Aorta (tissue), 5 donors: ENCODE measurements around the gene ACBD4. TPM values are rescaled to one million over a fixed set of nuclear protein-coding genes. Genes with fewer than 3 reads are reported as not detected.

ENCODE experiments used
- ATAC-seq: fragments of 200-7000 bp; cut with Tn5 transposase; one replicate; pipeline ENCODE4 v1.9.1; 2022; ENCODE audit warnings: moderate library complexity; ENCODE audit not compliant: low FRiP score
- DNase-seq, 2 donors: peaks; one replicate each; pipeline ENCODE4 v3.0.0-alpha.2; 2020
- H3K27ac ChIP-seq, 2 donors: one replicate each; pipeline ENCODE4 v1.5.1; 2013; ENCODE audit warnings: low read length in 2 of 2, mild to moderate bottlenecking in 2 of 2, moderate library complexity in 2 of 2, control low read depth in 1 of 2, inconsistent platforms in 1 of 2, low read depth in 1 of 2
- H3K27me3 ChIP-seq, 2 donors: one replicate each; pipeline ENCODE4 v1.6.1; 2013; ENCODE audit warnings: control low read depth in 1 of 2, low read length in 1 of 2, mild to moderate bottlenecking in 1 of 2, moderate library complexity in 1 of 2; ENCODE audit not compliant: insufficient read depth in 2 of 2, control insufficient read depth in 1 of 2
- H3K36me3 ChIP-seq, 2 donors: one replicate each; pipeline ENCODE4 v1.6.1; 2013; ENCODE audit warnings: control low read depth in 1 of 2, low read length in 1 of 2, mild to moderate bottlenecking in 1 of 2; ENCODE audit not compliant: insufficient read depth in 2 of 2, control insufficient read depth in 1 of 2
- H3K4me1 ChIP-seq, 2 donors: one replicate each; pipeline ENCODE4 v1.6.1; 2013; ENCODE audit warnings: low read length in 2 of 2, control low read depth in 1 of 2, mild to moderate bottlenecking in 1 of 2, moderate library complexity in 1 of 2; ENCODE audit not compliant: insufficient read depth in 2 of 2, control insufficient read depth in 1 of 2
- H3K4me3 ChIP-seq, 2 donors: one replicate each; pipeline ENCODE4 v1.5.1; 2013; ENCODE audit warnings: low read length in 2 of 2, control low read depth in 1 of 2, mild to moderate bottlenecking in 1 of 2
- H3K9me3 ChIP-seq: one replicate; pipeline ENCODE4 v1.6.1; 2013; ENCODE audit warnings: mild to moderate bottlenecking, low read length; ENCODE audit not compliant: control insufficient read depth
- WGBS, 2 donors: extraction: QIAGEN DNeasy Blood & Tissue Kit; methylation state at CpG; one replicate each; pipeline ENCODE4 v1.1.7; 2013; 5-methylcytosine and 5-hydroxymethylcytosine counted together
- intact Hi-C, 2 donors: fragments of 100-400 bp; cut with DNase I; formaldehyde crosslinking; loops; one replicate each; pipeline versions ENCODE4 v1.14.2 to v1.15.0; 2022
- long read RNA-seq, 2 donors: library from polyadenylated mRNA; unstranded; transcript quantifications; one replicate each; pipeline ENCODE4 v2.0.0, GENCODE V29; 2020 to 2021
- polyA plus RNA-seq, 2 donors: library from polyadenylated mRNA; stranded (reverse); fragments of 200-250 nt; gene quantifications; one replicate each; pipeline ENCODE4 v1.2.3, GENCODE V29; 2013
- total RNA-seq, 2 donors: library from RNA; stranded (reverse); fragmentation: NEBNext Ultra II Directional; extraction: Animal tissue kit (Norgen Biotek cat#: 25700); gene quantifications; one replicate each; pipeline ENCODE4 v1.2.1, GENCODE V29; 2021
- donor health status: healthy with polysubstance abuse.
- donor health status: Bipolar disorder and iron deficiency.
- donor health status: DM: no; HTN: no; CAD: no.
- donor health status: DM: no; HTN: no; CAD: no.
- donor health status: DM: yes; HTN: yes; CAD: no.

Gene ACBD4
- total RNA-seq (10 to 100 TPM; 16.1 to 23.4 TPM), polyA plus RNA-seq (10 to 100 TPM; 68.6 to 69.7 TPM)
- long read RNA-seq, donor 1, transcript ACBD4-207 (10 exons, 1,579 nt) = major isoform, 8 of 39 reads
- long read RNA-seq, donor 1, partial matches to known transcripts = 4 of 39 reads
- long read RNA-seq, donor 1, other reads (novel, unspliced or antisense) = 19 of 39 reads
- long read RNA-seq, donor 2, partial matches to known transcripts = 2 of 8 reads
- long read RNA-seq, donor 2, other reads (novel, unspliced or antisense) = 4 of 8 reads

- Histone ChIP-seq H3K9me3 (no peaks in the 10 kb centered on the region), H3K36me3 (no peaks in the 10 kb centered on the region), H3K27ac (peak within 1 kb of the TSS in 1 of 2 donors; percentile 76), H3K4me1 (no peaks in the 10 kb centered on the region), H3K4me3 (peak within 1 kb of the TSS; percentile 58 to 75), H3K27me3 (no peaks in the 10 kb centered on the region)
- peak; percentile 91 for ATAC-seq
- intact Hi-C loops = loop anchor here (1.0 to 10.0 kb wide), 2 partner anchors 62 to 361 kb away; no protein-coding TSS in a partner anchor
- DNase-seq = peak; percentile 96 to 98
- WGBS, 2 donors = 4 to 5% methylated on average over 38 to 40 of the region's 40 CpGs
Observed at GRCh38 chr17:45135192-45135977, at the start of gene ACBD4. Gene ACBD4 (plus strand): TSS chr17:45135687. CDS start chr17:45136145, 458 bp downstream.

GRCh38 chr17:45086391-45086790 is 49.1 kb upstream of the ACBD4 start:
- Histone ChIP-seq H3K4me1 (peaks cover 0 to 2% of the 10 kb centered on the region in 2 donors), H3K9me3 (no peaks in the 10 kb centered on the region), H3K36me3 (peaks cover 2 to 5% of the 10 kb centered on the region in 2 donors), H3K4me3 (no peak overlapping the region), H3K27me3 (no peaks in the 10 kb centered on the region), H3K27ac (peak overlapping the region; percentile 6 to 53)
- WGBS, 2 donors = 82 to 86% methylated on average over 4 of the region's 4 CpGs
- no peak for DNase-seq
- intact Hi-C loops = no loop called here
- no peak for ATAC-seq

- H3K36me3 ChIP-seq = peaks cover 2% of the 10 kb centered on the region in 2 donors
- ATAC-seq = peak; percentile 14
Observed at GRCh38 chr17:45086865-45087503, 48.5 kb upstream of the ACBD4 start.

GRCh38 chr17:45087504-45087975 is 47.9 kb upstream of the ACBD4 start:
- Histone ChIP-seq H3K36me3 (peaks cover 0 to 2% of the 10 kb centered on the region in 2 donors), H3K27me3 (no peaks in the 10 kb centered on the region), H3K27ac (peak overlapping the region in 1 of 2 donors; percentile 95), H3K9me3 (no peaks in the 10 kb centered on the region), H3K4me1 (peaks cover 2 to 5% of the 10 kb centered on the region in 2 donors), H3K4me3 (no peak overlapping the region)
- DNase-seq (no peak), ATAC-seq (peak; percentile 59)
- WGBS, 2 donors = 5 to 13% methylated on average over 3 of the region's 3 CpGs
- intact Hi-C loops = no loop called here

More at GRCh38 chr17:45086865-45087503, 48.5 kb upstream of the ACBD4 start:
- Histone ChIP-seq H3K9me3 (no peaks in the 10 kb centered on the region), H3K27ac (peak overlapping the region in 1 of 2 donors; percentile 53), H3K4me3 (no peak overlapping the region), H3K27me3 (no peaks in the 10 kb centered on the region), H3K4me1 (peaks cover 2 to 4% of the 10 kb centered on the region in 2 donors)
- no peak for DNase-seq
- intact Hi-C loops = no loop called here
- 16 to 21% methylated on average over 6 of the region's 6 CpGs for WGBS, 2 donors

- H3K4me3 ChIP-seq = no peak overlapping the region
- ATAC-seq (no peak), DNase-seq (no peak)
- peaks cover 0 to 2% of the 10 kb centered on the region in 2 donors for H3K36me3 ChIP-seq
- H3K9me3 ChIP-seq = no peaks in the 10 kb centered on the region
- intact Hi-C loops = no loop called here
- 56 to 59% methylated on average over 5 of the region's 5 CpGs for WGBS, 2 donors
- no peaks in the 10 kb centered on the region for H3K27me3 ChIP-seq
- peak overlapping the region in 1 of 2 donors; percentile 95 for H3K27ac ChIP-seq
- peaks cover 2 to 5% of the 10 kb centered on the region in 2 donors for H3K4me1 ChIP-seq
Observed at GRCh38 chr17:45087978-45088377, 47.5 kb upstream of the ACBD4 start.

GRCh38 chr17:45088741-45089140 is 46.7 kb upstream of the ACBD4 start:
- no peak overlapping the region for H3K4me3 ChIP-seq
- H3K9me3 ChIP-seq = no peaks in the 10 kb centered on the region
- ATAC-seq (no peak), DNase-seq (no peak)
- intact Hi-C loops = no loop called here
- H3K27me3 ChIP-seq = no peaks in the 10 kb centered on the region
- WGBS, 2 donors = 11 to 21% methylated on average over 3 of the region's 3 CpGs
- peaks cover 2 to 5% of the 10 kb centered on the region in 2 donors for H3K4me1 ChIP-seq
- H3K36me3 ChIP-seq = peaks cover 0 to 2% of the 10 kb centered on the region in 2 donors
- H3K27ac ChIP-seq = peak overlapping the region in 1 of 2 donors; percentile 95

GRCh38 chr17:45090711-45091110 is 44.8 kb upstream of the ACBD4 start:
- intact Hi-C loops = no loop called here
- peak overlapping the region; percentile 23 to 61 for H3K27ac ChIP-seq
- peaks cover 2 to 5% of the 10 kb centered on the region in 2 donors for H3K4me1 ChIP-seq
- ATAC-seq (no peak), DNase-seq (no peak)
- peaks cover 0 to 2% of the 10 kb centered on the region in 2 donors for H3K36me3 ChIP-seq
- WGBS, 2 donors = 67 to 81% methylated on average over 3 of the region's 3 CpGs
- H3K4me3 ChIP-seq = no peak overlapping the region
- H3K27me3 ChIP-seq = no peaks in the 10 kb centered on the region
- H3K9me3 ChIP-seq = no peaks in the 10 kb centered on the region

GRCh38 chr17:45091778-45092425 is 43.6 kb upstream of the ACBD4 start:
- intact Hi-C loops = loop anchor here in 1 of 2 donors (2.0 kb wide), 1 partner anchor 31 kb away; the partner anchor contains the start of gene NMT1
- DNase-seq (no peak), ATAC-seq (no peak)
- 83% methylated on average over 11 of the region's 11 CpGs for WGBS, 2 donors
- Histone ChIP-seq H3K4me1 (peaks cover 2 to 5% of the 10 kb centered on the region in 2 donors), H3K27ac (peak overlapping the region; percentile 2 to 89), H3K9me3 (no peaks in the 10 kb centered on the region), H3K4me3 (no peak overlapping the region), H3K27me3 (no peaks in the 10 kb centered on the region), H3K36me3 (peaks cover 0 to 3% of the 10 kb centered on the region in 2 donors)
